Measurements from ENCODE around the gene CBARP.

The CBARP gene

DNA sequence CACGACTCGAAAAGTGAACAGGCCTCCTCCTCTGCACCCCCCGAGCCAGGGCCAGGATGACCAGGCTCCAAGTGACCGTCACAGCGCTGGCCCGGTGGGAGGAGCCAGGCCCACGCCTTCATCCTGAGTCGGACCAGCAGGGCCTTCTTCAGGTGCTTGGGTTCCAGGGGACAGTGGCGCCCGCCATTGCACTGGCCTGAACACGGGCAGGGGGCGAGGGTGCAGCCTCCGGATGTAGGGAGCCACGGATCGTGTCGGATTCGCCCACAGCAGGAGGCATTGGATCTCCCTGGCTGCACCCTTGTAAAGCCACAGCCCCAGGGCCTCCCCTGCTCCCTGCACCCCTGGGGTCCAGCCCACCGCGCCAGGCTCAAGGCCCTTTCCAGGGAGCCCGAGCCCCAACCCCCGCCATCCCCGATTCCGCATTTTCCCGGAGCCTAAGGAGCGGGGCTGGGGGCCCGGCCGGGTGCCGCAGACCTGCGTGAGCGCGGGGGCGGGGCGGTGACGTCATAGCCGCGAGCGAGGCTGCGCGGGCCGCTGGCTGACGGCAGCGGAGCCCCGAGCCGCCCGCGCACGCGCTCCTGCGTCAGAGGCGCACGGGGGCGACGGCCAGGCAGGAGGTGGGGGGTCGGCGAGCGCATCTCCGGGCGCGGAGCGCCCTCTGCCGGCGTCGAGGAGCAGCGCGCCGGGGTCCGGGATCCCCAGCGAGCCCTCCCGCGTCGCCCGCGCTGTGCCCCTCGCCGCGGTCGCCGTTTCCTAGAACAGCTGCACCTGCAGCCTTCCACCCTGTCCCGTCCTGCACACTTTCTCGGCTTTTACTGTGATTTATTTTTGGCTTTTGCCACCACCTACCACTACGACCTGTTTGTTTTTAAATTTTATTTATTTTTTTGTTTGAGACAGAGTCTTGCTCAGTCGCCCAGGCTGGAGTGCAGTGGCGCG is 2.3 kb upstream of the CBARP start:
- peak; percentile 84 to 96 for DNase-seq (ENCODE audit: low read depth in 2 of 2)

DNA sequence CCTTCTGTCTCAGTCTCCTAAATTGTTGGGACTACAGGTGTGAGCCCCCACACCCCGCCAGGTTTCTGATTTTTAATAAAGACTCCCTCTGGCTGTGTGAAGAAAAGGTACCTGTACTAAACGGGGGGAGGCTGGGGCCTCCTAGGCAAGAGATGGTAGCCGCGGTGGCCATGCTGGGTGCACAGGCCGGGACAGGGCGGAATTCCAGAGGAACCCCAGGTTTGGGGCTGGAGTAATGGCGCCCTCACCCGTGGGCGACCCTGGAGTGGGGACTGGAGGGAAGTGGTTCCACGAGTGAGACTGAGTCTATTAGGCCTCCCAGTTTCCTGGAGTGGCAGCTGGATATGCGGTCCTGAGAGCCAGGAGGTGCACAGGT is 1.6 kb upstream of the CBARP start:
- no peak for DNase-seq (ENCODE audit: low read depth in 2 of 2)

DNA sequence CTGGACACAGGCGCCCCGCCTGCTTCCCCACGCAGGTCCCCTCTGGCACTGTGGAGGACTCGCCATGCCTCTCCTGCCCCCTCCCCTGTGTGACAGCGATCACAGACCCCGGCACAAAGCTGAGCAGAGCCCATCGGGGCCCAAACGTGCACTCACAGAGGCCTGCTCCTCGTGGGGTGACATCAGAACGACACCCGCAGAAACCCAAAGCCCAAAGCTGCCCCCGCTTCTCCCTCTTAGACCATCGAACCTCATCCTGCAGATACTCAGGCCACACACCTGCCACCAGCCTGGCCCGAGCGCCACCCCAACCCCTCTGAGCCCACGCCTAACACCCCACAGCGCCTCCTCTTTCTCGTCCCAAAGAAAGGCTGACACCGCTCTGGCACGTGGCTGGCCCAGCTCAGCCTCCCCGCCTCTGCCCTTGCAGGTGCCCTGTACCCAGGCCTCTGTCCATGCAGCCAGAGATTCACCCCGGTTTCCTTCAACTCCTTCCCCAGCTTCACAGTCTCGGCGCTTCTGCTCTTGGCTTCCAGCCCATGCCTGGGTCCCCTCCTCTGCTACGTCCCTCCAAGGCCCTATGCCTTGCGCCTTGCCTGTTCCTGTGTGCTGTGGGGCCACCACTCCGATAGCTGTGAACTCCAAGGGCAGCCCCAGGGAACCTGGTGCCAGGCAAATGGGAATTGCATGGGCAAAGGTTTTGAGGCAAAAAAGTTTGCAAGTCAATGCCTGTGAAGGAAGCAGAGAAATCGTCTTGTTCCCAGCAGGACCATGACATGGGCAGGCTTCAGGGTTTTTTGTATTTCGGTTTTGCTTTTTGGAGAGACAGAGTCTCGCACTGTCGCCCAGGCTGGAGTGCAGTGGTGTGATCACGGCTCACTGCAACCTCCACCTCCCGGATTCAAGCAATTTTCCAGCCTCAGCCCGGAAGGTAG is 831 bp upstream of the CBARP start:
- DNase-seq (ENCODE audit: low read depth in 2 of 2), result no peak

DNA sequence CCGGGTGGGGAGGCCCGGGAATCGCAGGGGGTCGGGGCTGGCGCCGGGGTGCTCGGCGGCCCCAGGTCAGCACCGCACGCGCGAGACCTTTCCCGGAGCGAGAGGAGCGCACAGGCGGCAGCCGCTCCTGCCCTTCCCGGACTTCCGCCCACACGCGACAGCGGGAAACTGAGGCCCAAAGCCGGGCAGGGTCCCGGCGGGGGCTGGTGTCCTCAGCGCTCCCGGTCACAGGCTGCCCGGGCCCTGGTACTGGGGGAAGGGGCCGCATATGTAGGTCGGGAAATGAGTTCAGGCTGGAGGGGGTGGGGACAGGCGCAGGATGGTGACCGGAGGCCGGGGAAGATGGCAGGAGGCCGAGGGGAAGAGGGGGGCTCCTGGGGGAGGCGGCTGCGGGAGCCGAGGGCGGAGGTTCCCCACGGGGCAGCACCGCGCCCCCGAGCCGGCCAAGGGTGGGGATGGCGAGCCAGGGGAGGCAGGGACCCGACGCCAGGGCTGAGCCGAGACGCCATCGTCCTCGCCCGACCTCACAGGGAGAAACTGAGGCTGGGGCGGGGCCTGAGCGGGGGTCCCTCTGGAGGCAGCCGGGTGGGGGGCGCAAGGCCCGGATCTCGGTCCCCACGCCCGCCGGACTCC is 662 bp downstream of the CBARP start:
- DNase-seq (ENCODE audit: low read depth in 2 of 2), result no peak

DNA sequence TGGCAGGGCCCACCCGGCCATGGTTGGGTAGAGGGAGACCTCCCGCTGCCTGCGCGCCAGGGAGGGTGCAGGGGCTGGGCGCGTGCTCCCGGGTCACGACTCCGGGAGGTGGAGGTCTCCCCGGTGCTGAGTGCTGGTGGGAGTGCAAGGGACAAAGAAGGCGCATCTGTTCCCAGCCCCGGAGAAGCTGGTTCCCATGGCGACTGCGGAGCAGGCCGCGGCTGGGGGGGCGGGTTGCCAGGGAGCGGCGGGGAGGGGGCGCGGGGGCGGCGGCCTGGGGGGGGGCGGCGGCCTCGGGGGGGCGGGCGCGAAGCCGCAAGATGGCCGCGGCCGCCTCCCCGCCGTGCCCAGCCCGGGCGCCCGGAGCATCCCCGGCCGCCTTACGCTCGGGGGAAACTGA is 1.2 kb downstream of the CBARP start:
- no peak for DNase-seq (ENCODE audit: low read depth in 2 of 2)

DNA sequence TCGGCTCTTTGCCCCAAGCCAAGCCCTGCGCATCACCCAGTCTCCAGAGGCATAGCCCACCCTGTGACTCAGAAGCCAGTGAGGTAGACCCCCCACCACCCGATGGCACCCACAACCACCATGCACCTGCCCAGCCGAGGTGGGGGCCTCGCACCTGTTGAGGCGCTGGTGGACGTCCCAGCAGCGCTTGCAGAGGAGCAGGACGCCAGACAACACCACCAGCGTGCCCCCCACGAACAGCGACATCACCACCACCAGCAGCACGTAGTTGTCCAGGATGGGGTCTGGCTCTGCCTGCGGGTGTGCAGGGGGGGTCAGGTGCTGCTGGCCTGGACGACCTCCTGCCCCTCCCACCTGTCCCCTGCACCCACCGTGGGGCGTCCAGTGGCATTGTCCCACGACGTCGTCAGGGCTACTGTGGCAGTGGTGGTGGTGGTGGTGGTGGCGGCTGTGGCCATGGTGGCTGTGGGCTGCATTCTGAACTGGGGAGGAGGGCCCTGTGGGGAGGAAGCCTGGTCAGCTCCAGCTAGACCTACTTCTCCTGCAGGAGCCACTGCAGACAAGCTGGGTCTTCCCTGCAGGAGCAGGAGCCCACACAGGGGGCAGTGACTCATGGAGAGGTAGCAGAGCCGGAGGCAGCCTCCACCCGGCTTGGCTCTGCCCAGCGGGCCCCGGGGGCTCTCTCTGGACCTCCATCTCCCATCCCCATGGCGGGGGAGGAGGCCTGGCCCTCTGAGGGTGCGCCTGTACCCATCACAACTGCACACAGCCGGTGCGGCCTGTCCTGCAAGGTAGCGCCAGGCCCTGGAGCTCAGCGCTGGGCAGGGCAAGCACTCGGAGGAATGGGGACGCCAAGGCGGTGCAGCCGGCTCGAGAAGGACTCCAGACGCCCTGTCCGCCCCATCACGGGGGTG is 1.9 kb downstream of the CBARP start:
- no peak for DNase-seq (ENCODE audit: low read depth in 2 of 2)

DNA sequence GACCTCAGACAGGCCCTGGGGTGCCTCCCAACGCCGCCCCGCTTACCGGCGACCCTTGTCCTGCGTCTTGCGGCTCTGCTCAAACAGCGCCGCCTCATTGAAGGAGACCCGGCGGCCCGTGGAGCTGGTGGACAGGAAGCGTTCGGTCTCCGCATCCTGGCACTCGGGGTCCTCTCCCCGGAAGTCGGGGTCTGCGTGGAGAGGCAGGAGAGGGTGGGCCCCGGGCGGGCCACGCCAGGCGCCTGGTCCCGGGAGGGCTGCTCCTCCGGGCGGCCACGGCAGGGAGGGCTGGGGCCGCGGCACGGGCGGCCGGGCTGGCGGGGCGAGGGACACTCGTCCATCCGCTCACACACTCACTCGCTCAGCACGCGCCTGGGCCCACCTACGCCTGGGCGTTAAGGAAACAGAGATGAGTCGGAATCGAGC is 2.8 kb downstream of the CBARP start:
- no peak for DNase-seq (ENCODE audit: low read depth in 2 of 2)

DNA sequence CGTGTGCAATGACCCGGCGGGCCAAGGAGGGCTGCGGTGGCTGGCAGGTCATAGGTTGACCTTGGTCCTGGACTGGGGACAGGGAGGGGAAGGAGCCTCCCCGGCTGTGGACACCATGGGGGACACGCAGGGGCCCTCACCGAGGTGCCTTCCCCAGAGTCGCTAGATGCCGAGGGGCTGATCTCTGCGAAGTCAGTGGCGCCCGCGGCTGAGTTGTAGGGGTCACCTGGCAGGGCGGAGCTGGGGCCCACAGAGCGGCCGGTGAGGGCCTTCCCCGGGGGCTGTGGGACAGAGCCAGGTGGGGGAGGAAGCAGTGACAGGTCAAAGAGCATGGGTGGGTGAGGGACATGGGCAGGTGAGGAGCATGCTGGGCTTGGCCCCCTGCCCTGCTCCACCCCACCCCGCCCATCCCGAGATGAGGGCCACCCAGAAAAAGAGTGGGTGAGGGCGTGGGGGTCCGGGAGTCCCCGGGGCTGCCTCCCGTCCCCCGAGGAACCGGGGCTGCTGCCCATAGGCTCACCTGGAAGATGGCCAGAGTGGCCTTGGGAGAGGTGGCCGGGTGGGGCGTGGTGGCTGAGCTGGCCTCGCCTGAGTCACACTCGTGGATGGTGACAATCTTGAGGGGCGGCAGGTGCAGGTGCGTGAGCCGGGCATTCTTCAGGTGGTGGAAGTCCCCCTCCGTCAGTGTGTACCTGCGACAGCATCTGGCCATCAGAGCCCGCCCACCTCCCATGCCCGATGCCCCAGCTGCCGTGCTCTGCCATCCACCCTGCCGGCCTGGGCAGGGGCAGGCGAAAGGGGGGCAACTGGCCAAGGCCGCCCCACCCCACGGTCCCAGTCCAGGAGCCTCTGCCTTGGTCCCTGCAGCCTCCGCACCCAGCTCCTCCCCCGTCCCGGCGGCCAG is 3.5 kb downstream of the CBARP start:
- DNase-seq (ENCODE audit: low read depth in 2 of 2), result no peak

DNA sequence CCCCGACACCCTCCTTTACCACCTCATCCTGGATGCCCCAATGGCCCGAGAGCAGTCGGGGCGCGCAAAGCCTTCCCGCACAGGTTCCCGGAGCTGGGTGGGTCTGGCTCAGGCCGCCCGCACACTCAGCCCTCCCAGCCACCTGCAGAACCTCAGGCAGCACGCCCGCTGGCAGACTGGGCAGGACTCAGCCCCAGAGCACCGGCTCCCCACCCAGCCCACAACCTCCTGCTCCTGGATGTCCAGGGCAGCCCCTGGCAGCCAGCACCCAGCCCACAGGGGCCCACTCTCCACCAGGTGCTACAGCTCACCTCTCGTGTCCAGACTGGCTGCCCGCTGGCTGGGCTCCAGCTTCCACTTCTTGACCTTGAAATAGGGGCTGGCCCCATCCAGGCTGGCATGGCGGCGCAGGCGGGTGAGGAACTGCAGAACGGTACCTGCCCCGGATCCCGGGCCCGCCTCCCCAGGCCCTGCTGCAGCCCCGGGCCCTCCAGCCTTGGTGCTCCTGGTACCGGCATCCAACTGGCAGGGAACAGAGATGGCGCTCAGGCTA is 4.6 kb downstream of the CBARP start:
- DNase-seq (ENCODE audit: low read depth in 2 of 2), result no peak

DNA sequence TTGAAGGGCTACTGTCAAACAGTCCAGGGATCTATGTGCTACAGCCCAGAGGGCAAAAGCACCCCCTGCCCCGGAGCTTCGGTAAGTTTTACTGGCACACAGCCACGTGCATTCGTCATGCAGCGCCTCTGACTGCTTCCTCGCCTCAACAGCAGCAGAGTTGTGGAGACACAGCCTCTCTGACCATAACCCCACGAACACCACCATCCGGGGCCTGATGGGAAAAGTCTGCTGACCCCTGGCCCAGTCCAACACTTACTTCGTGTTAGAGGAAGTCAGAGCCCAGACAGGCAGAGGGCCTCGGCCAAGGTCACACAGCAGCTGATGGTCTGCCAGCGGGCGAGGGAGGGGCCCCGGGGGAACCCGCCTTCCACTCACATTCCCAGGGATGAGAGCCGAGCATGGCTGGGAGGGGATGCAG is 5.1 kb downstream of the CBARP start:
- DNase-seq (ENCODE audit: low read depth in 2 of 2), result no peak

DNA sequence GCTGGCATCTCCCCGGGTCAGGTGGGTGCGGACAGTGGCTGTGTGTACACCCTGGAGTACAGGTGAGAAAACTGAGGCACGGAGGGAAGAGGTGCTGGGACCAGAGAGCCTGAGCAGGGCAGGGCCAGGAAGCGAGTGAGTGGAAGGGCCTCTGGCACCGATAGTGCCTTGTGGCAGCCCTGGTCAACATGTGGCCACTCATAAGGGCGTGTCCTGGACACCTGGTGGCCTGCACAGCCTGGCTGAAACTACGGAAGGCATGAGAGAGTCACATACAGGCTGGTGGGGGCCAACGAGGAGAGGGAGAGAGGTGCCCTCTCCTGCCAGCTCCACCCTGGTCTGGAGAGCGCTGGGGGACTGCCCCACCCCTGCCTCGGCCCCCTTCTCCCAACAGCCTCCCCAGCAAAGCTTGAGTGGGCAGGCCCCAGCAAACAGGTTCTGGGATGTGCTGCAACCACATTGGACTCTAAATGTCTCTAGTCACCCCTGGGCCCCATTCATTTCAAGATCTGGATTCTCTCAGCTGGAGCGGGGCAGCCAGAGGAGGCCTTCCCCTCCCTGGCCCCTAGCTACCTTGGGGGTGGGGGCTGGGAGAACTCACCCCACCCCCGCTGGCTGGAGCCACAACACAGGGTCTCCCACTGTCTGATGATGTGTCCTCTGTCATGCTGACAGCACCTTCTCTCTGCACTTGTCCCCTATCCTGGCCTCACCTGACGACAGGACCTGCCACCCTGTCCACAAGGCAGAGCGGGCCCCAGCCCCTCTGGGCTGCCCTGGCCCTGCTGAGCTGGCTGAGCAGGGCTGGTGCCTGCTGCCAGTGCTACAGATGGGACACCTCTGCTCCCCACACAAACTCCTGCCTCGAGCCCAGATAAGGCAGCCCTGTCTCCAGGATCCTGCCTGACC is 5.8 kb downstream of the CBARP start:
- DNase-seq (ENCODE audit: low read depth in 2 of 2), result no peak

DNA sequence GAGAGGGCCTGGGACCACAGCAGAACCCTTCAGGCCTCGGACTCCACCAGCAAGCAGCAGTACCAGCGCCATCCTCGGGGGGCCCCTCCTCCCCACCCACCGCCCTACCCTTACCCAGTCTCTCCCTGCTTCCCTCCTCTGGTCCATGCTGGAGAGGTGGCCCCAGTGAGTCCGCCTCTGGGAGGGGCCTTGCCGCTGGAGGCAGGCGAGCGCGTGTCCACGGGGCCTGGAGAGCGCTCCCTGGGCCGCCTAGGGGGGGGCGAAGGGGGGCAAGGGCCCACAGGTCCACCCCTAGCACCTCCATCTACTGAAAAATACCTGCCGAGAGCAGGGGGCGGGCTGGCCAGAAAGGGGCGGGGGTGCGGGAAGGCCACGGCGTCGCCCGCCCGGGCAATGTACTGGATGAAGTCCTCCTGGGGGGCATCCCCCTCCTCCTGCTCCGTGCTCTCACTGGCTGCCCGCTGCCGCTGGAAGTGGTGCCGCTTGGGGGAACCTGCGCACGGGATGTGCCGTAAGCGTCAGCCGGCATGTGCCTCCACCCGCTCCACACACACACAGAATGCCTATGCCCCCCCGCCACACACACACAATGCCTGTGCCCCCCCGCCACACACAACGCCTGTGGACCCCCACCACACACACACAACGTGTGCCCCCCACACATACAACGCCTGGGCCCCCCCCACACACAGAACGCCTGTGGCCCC is 6.9 kb downstream of the CBARP start:
- no peak for DNase-seq (ENCODE audit: low read depth in 2 of 2)

DNA sequence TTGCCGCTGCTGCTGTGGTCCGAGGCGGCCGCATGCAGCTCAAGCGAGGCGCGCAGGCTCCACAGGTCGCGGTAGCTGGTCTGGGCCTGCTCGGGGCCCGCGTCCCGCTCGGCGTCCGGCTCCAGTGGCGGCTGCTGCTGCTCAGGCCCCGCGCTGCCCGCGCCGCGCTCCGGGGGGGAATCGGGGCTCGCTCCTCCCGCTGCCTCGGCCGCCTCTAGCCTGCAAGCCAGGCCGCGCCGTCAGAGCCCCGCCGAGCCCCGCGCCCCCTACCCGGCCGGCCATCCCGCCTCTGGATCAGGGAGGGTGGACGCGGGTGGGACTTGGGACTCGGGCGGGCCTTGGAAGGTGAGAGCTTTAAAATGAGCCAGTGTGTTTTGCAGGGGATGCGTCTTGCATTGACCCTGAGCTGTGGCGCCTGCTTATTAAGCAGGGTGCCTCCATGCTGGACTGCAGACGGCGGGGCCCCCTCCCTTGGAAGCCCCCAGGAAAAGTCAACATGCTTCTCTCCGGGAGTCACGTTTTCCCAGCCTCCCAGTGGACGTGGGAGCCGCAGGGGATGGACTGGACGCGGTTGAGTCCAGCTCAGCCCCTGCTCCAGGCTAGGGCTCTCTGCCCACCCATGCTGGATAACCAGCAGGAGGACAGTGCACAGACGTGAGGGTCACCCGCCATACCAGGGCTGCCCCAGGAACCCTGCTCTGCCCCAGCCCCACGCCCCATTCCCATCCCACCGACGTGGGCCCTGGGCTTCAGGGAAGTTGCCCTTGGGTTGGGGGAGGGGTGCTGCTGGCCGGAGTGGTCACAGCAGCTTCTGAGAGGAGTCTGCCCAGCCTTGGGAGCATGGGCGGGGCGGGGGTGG is 7.7 kb downstream of the CBARP start:
- DNase-seq (ENCODE audit: low read depth in 2 of 2), result no peak

DNA sequence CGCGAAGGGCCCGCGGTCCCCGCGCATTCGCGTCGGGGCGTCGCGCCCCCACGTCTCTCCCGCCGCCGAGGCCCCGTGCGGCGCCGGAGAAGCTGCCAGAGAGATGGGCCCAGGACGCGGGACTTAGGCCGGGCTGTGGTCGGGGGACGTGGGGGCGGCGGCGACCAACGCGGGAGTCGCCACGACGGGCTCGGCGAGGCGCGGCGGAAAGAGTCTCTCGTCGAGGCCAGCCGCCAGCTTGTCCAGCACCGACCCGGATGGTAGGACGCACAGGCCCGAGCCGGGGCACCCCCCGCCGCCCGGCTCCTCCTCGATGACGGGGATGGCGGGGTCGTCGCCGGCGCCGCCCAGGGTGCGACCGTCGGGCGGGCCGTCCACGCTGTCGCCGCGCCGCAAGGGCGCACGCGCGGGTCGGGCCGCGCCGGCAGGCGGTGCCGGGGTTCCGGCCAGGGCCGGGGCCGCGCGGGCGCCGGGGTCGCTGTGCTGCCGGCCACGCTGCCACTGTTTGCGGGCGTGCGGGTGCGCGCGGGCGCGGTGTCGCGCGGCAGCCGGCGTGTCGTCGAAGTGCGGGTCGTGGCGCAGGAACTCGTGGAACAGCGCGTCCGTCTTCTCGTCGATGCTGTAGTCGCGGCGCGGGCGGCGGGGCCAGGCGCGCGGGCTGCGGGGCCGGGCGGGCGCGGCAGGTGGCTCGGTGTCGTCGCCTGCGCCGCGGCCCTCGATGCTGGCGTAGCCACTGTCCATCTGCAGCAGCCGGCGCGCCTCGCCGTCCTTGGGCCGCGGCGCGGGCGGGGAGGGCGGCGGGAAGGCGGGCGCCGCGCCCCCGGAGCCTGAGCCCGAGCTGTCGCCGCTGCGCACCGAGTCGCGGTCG is 8.5 kb downstream of the CBARP start:
- DNase-seq (ENCODE audit: low read depth in 2 of 2), result no peak

DNA sequence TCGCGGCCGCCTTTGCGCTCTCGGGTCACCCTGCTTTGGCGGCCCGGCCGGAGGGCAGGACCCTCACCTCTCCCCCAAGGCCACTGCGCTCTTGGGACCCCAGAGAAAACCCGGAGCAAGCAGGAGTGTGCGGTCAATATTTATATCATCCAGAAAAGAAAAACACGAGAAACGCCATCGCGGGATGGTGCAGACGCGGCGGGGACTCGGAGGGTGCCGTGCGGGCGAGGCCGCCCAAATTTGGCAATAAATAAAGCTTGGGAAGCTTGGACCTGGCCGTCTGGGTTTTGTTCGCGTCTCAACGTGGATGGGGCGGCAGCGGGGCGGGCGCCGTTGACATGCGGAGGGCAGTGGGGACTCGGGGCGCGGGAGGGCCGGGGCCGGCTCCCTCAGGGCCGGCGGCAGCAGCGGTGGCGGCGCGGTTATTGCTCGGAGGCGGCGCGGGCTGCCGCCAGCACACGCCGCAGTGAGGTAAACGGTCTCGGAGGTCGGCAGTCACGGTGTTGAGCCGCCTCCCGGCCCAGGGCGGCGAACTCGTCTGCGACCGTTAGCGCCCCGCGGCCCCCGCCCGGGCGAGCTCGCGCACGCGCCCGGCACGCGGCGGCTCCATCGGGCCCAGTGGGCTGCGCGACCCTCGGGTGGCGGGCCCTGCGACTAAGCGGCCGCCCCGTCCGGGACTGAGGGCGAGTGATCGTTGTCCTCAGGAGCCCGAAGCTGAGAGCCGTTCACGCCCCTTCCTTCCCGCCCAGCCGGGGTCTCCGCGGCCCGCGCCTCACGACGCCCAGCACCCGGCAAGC is 9.4 kb downstream of the CBARP start:
- no peak for DNase-seq (ENCODE audit: low read depth in 2 of 2)

Measured in stimulated activated CD4-positive, alpha-beta T cell treated with anti-CD3 and anti-CD28 coated beads, Interleukin-15, amount 100 ng/mL, for 48 hours (primary cell).